ENCODE results near the gene KNDC1. TPM values are rescaled to one million over a fixed set of nuclear protein-coding genes. Genes with fewer than 3 reads are reported as not detected.
"Not testable (repeated sequence)": the region's sequence is repeated elsewhere in the genome, so short reads cannot be mapped to it uniquely, and the experiment has no call there.

Gene KNDC1
- total and polyA plus RNA-seq, 10 of the 15 experiments (the other 5 are each of a cell fraction or from before 2014, with no cell fraction given), result 0.03 to 0.11 (median 0.05) TPM; not detected in 7

- no peak for TF ChIP-seq BCLAF1 (IDR thresholded peaks at IDR 0.05)
- TF ChIP-seq RAD21 (IDR thresholded peaks at IDR 0.05; ENCODE audit: insufficient read depth, low read depth, low read length), result no peak
Measured at GRCh38 chr10:133135116-133135465, 24.9 kb upstream of the KNDC1 start (continued).

DNA sequence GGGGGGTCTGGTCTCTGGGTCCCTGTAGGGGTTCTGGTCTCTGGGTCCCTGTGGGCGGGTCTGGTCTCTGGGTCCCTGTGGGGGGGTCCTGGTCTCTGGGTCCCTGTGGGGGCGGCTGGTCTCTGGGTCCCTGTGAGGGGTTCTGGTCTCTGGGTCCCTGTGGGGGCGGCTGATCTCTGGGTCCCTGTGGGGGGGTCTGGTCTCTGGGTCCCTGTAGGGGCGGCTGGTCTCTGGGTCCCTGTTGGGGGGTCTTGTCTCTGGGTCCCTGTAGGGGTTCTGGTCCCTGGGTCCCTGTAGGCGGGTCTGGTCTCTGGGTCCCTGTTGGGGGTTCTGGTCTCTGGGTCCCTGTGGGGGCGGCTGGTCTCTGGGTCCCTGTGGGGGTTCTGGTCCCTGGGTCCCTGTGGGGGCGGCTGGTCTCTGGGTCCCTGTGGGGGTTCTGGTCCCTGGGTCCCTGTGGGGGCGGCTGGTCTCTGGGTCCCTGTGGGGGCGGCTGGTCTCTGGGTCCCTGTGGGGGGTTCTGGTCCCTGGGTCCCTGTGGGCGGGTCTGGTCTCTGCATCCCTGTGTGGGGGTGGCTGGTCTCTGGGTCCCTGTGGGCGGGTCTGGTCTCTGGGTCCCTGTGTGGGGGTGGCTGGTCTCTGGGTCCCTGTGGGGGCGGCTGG lies 22.4 kb upstream of the KNDC1 start:
- H3K79me2 ChIP-seq (ENCODE audit: control insufficient read depth, insufficient read depth, low read length); POLR2A ChIA-PET; H4K20me1 ChIP-seq (ENCODE audit: control insufficient read depth, insufficient read depth); H3K4me1 ChIP-seq (ENCODE audit: control insufficient read depth, insufficient read depth, low read length); ATAC-seq; CTCF ChIA-PET; H3K36me3 ChIP-seq (ENCODE audit: control insufficient read depth in 2 of 2, insufficient read depth in 2 of 2, low read length in 1 of 2); H3K9ac ChIP-seq (ENCODE audit: control insufficient read depth, insufficient read depth, low read length); H2AFZ ChIP-seq (ENCODE audit: control insufficient read depth, low read depth, low read length); in situ Hi-C loops (cut with MboI); SMC1A ChIA-PET (ENCODE audit: uncharacterized antibody, unreplicated experiment); H3K4me3 ChIP-seq; DNase-seq (ENCODE audit: low read depth, low spot score); H3K27me3 ChIP-seq (replicated peaks in 1 of 2; ENCODE audit: control insufficient read depth in 2 of 2, insufficient read depth in 2 of 2, low read length in 1 of 2); BruUV-seq (replicated peaks); RAD21 ChIA-PET (ENCODE audit: unreplicated experiment); FAIRE-seq; H3K9me3 ChIP-seq (replicated peaks; ENCODE audit: control insufficient read depth, insufficient read depth, low read length); H3K27ac ChIP-seq (ENCODE audit: control insufficient read depth, insufficient read depth); H3K4me2 ChIP-seq (ENCODE audit: control insufficient read depth, insufficient read depth); intact Hi-C loops (cut with micrococcal nuclease; ENCODE audit: unreplicated experiment): not testable (repeated sequence)
- no CpG with 5 or more reads among the region's 12 CpGs for WGBS (ENCODE audit: insufficient coverage, insufficient replicate concordance, low lambda C conversion rate, missing lambda C conversion rate)
